HCT116 (cell line): Measurements from ENCODE around the gene NXPH2.
"Not testable (repeated sequence)": the region's sequence is repeated elsewhere in the genome, so short reads cannot be mapped to it uniquely, and the experiment has no call there.

Source experiments
- POLR2A ChIP-seq: IDR thresholded peaks from 2 replicates; pipeline ENCODE4 v1.7.0; 2011; ENCODE audit warnings: borderline replicate concordance; ENCODE audit not compliant: insufficient read depth, insufficient read length; ENCODE audit errors: extremely low read depth
- YY1 ChIP-seq: IDR thresholded peaks from 2 replicates; pipeline ENCODE4 v1.6.1; 2011; ENCODE audit warnings: low read length, low read depth, moderate library complexity, mild to moderate bottlenecking; ENCODE audit not compliant: insufficient replicate concordance; ENCODE audit errors: extremely low read depth
- TF ChIP-seq, protein P1 (sequence below): IDR thresholded peaks from 2 replicates; pipeline ENCODE4 v1.6.1; 2012; ENCODE audit warnings: low read depth
- TF ChIP-seq, protein P2 (sequence below), 3 experiments: fragments of 200-600 bp in 1 of 3; sonication (generic) in 1 of 3; IDR thresholded peaks in 2 of 3; conservative IDR thresholded peaks in 1 of 3; 2 replicates each; pipeline ENCODE4 v1.5.1; 2012 to 2017; ENCODE audit warnings: low read depth in 2 of 3, low read length in 2 of 3, antibody characterized with exemption in 1 of 3, borderline replicate concordance in 1 of 3, control low read depth in 1 of 3, mild to moderate bottlenecking in 1 of 3, mixed read lengths in 1 of 3, mixed run types in 1 of 3, moderate library complexity in 1 of 3; ENCODE audit not compliant: insufficient read depth in 1 of 3

DNA sequence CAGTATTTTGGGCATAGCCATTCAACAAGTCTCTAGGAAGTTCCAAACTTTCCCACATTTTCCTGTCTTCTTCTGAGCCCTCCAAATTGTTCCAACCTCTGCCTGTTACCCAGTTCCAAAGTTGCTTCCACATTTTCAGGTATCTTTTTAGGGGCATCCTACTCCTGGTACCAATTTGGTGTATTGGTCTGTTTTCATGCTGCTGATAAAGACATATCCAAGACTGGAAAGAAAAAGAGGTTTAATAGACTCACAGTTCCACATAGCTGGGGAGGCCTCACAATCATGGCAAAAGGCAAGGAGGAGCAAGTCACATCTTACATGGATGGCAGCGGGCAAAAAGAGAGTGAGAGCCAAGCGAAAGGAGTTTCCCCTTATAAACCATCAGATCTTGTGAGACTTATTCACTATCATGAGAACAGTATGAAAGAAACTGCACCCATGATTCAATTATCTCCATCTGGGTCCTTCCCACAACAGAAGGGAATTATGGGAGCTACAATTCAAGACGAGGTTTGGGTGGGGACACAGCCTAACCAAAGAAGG, 43.1 kb downstream of the NXPH2 start:
- not testable (repeated sequence) for TF ChIP-seq YY1, POLR2A
- TF ChIP-seq, protein P1, sequence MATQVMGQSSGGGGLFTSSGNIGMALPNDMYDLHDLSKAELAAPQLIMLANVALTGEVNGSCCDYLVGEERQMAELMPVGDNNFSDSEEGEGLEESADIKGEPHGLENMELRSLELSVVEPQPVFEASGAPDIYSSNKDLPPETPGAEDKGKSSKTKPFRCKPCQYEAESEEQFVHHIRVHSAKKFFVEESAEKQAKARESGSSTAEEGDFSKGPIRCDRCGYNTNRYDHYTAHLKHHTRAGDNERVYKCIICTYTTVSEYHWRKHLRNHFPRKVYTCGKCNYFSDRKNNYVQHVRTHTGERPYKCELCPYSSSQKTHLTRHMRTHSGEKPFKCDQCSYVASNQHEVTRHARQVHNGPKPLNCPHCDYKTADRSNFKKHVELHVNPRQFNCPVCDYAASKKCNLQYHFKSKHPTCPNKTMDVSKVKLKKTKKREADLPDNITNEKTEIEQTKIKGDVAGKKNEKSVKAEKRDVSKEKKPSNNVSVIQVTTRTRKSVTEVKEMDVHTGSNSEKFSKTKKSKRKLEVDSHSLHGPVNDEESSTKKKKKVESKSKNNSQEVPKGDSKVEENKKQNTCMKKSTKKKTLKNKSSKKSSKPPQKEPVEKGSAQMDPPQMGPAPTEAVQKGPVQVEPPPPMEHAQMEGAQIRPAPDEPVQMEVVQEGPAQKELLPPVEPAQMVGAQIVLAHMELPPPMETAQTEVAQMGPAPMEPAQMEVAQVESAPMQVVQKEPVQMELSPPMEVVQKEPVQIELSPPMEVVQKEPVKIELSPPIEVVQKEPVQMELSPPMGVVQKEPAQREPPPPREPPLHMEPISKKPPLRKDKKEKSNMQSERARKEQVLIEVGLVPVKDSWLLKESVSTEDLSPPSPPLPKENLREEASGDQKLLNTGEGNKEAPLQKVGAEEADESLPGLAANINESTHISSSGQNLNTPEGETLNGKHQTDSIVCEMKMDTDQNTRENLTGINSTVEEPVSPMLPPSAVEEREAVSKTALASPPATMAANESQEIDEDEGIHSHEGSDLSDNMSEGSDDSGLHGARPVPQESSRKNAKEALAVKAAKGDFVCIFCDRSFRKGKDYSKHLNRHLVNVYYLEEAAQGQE, result not testable (repeated sequence)
- TF ChIP-seq, protein P2, sequence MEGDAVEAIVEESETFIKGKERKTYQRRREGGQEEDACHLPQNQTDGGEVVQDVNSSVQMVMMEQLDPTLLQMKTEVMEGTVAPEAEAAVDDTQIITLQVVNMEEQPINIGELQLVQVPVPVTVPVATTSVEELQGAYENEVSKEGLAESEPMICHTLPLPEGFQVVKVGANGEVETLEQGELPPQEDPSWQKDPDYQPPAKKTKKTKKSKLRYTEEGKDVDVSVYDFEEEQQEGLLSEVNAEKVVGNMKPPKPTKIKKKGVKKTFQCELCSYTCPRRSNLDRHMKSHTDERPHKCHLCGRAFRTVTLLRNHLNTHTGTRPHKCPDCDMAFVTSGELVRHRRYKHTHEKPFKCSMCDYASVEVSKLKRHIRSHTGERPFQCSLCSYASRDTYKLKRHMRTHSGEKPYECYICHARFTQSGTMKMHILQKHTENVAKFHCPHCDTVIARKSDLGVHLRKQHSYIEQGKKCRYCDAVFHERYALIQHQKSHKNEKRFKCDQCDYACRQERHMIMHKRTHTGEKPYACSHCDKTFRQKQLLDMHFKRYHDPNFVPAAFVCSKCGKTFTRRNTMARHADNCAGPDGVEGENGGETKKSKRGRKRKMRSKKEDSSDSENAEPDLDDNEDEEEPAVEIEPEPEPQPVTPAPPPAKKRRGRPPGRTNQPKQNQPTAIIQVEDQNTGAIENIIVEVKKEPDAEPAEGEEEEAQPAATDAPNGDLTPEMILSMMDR (IDR thresholded peaks at IDR 0.05 in 2 of 3, conservative IDR thresholded peaks at IDR 0.05 in 1 of 3; ENCODE audit: borderline replicate concordance in 1 of 3, insufficient read depth in 1 of 3, low read depth in 2 of 3, low read length in 2 of 3), result not testable (repeated sequence)
